IMR-90 (cell line): ENCODE data around the gene TRIM5. TPM values are rescaled to one million over a fixed set of nuclear protein-coding genes. Genes with fewer than 3 reads are reported as not detected.
A peak's percentile ranks its signal among the peaks of the same experiment; 100 is the strongest.

ENCODE experiments used
- ATAC-seq: fragments of 200-7000 bp; cut with Tn5 transposase; 2 replicates; pipeline ENCODE4 v1.9.1; 2020; ENCODE audit warnings: low read depth, mild to moderate bottlenecking, moderate library complexity
- BruUV-seq: library from RNA; stranded (reverse); fragments of 400-500 nt; replicated peaks from 2 replicates; lab custom pipeline; 2021; lab: Mats Ljungman, UMichigan
- CTCF ChIA-PET: fragments of 300-600 bp; formaldehyde crosslinking; extraction: SDS; loops from one replicate; lab custom pipeline; 2021; ENCODE audit warnings: antibody characterized with exemption; lab: Yijun Ruan, JAX
- POLR2A ChIA-PET: fragments of 300-600 bp; sonication (Branson Sonifier 250); formaldehyde crosslinking; loops from one replicate; lab custom pipeline; 2022; ENCODE audit warnings: antibody characterized with exemption; ENCODE audit not compliant: unreplicated experiment; lab: Charles Lee
- DNase-seq: peaks from one replicate; pipeline ENCODE4 v3.0.0; 2013
- H2AFZ ChIP-seq: replicated peaks from 2 replicates; pipeline ENCODE3; 2013; ENCODE audit warnings: low read length, mild to moderate bottlenecking; ENCODE audit not compliant: poor library complexity
- H2AK5ac ChIP-seq: 2 replicates; pipeline ENCODE4 v1.6.1; 2013; ENCODE audit warnings: low read depth, low read length, inconsistent platforms
- H2AK9ac ChIP-seq: replicated peaks from 2 replicates; pipeline ENCODE3; 2013; ENCODE audit warnings: mild to moderate bottlenecking, low read depth, low read length, moderate library complexity; ENCODE audit not compliant: poor library complexity
- H2BK120ac ChIP-seq: 2 replicates; pipeline ENCODE4 v1.6.1; 2013; ENCODE audit warnings: low read depth, low read length, inconsistent platforms
- H2BK15ac ChIP-seq: 3 replicates; pipeline ENCODE4 v1.6.1; 2013; ENCODE audit warnings: low read depth, low read length, inconsistent platforms
- H2BK20ac ChIP-seq: 2 replicates; pipeline ENCODE4 v1.6.1; 2013; ENCODE audit warnings: low read depth, mild to moderate bottlenecking, inconsistent platforms, low read length, moderate library complexity
- H2BK5ac ChIP-seq: 2 replicates; pipeline ENCODE4 v1.6.1; 2013; ENCODE audit warnings: mild to moderate bottlenecking, low read depth, low read length, inconsistent platforms; ENCODE audit not compliant: poor library complexity, severe bottlenecking
- H3K14ac ChIP-seq: replicated peaks from 2 replicates; pipeline ENCODE4 v1.6.1; 2013; ENCODE audit warnings: low read depth, low read length, inconsistent platforms
- H3K18ac ChIP-seq: 2 replicates; pipeline ENCODE4 v1.6.1; 2013; ENCODE audit warnings: low read depth, low read length, control low read depth
- H3K23ac ChIP-seq: 2 replicates; pipeline ENCODE4 v1.6.1; 2013; ENCODE audit warnings: low read depth, low read length, inconsistent platforms
- H3K27ac ChIP-seq: 2 replicates; pipeline ENCODE4 v1.5.1; 2013; ENCODE audit warnings: mild to moderate bottlenecking, control low read depth, low read length; ENCODE audit not compliant: insufficient read depth
- H3K27me3 ChIP-seq: 2 replicates; pipeline ENCODE4 v1.6.1; 2013; ENCODE audit warnings: low read length; ENCODE audit not compliant: control insufficient read depth, insufficient read depth
- H3K36me3 ChIP-seq: 2 replicates; pipeline ENCODE4 v1.6.1; 2013; ENCODE audit warnings: low read length, mixed read lengths; ENCODE audit not compliant: control insufficient read depth, insufficient read depth
- H3K4ac ChIP-seq: 2 replicates; pipeline ENCODE4 v1.6.1; 2013; ENCODE audit warnings: low read depth, low read length, inconsistent platforms
- H3K4me1 ChIP-seq: 2 replicates; pipeline ENCODE4 v1.6.1; 2013; ENCODE audit warnings: low read length, mixed read lengths; ENCODE audit not compliant: control insufficient read depth, insufficient read depth
- H3K4me2 ChIP-seq: 2 replicates; pipeline ENCODE4 v1.6.1; 2013; ENCODE audit warnings: low read depth, mild to moderate bottlenecking, control low read depth, low read length, moderate library complexity
- H3K4me3 ChIP-seq: 2 replicates; pipeline ENCODE4 v1.5.1; 2013; ENCODE audit warnings: low read depth, mild to moderate bottlenecking, control low read depth, low read length, moderate library complexity; ENCODE audit not compliant: insufficient read depth
- H3K56ac ChIP-seq: 2 replicates; pipeline ENCODE4 v1.6.1; 2013; ENCODE audit warnings: low read length, inconsistent platforms; ENCODE audit not compliant: insufficient read depth; ENCODE audit errors: extremely low read depth
- H3K79me1 ChIP-seq, 2 experiments: 2 replicates each; pipeline ENCODE4 v1.6.1; 2013; ENCODE audit warnings: low read length in 2 of 2, inconsistent platforms in 1 of 2, low read depth in 1 of 2
- H3K9ac ChIP-seq: 2 replicates; pipeline ENCODE4 v1.6.1; 2013; ENCODE audit warnings: low read depth, low read length, control low read depth
- H3K9me1 ChIP-seq: 2 replicates; pipeline ENCODE4 v1.6.1; 2013; ENCODE audit warnings: low read length, inconsistent platforms; ENCODE audit not compliant: insufficient read depth
- H3K9me3 ChIP-seq: 2 replicates; pipeline ENCODE4 v1.6.1; 2013; ENCODE audit warnings: low read length; ENCODE audit not compliant: control insufficient read depth, insufficient read depth
- H4K20me1 ChIP-seq: 2 replicates; pipeline ENCODE4 v1.6.1; 2013; ENCODE audit warnings: low read length, inconsistent platforms; ENCODE audit not compliant: insufficient read depth
- H4K5ac ChIP-seq: 2 replicates; pipeline ENCODE4 v1.6.1; 2013; ENCODE audit warnings: mild to moderate bottlenecking, low read depth, low read length, control low read depth
- H4K8ac ChIP-seq, 2 experiments: 2 replicates each; pipeline ENCODE4 v1.6.1; 2013; ENCODE audit warnings: low read depth in 2 of 2, low read length in 2 of 2, control low read depth in 1 of 2, inconsistent platforms in 1 of 2
- H4K91ac ChIP-seq: 2 replicates; pipeline ENCODE4 v1.6.1; 2013; ENCODE audit warnings: low read depth, low read length, inconsistent platforms; ENCODE audit not compliant: insufficient read depth
- BHLHE40 ChIP-seq: fragments of 150-350 bp; IDR thresholded peaks from 2 replicates; pipeline ENCODE4 v1.6.1; 2016; ENCODE audit warnings: mild to moderate bottlenecking, low read depth, low read length
- CEBPB ChIP-seq: IDR thresholded peaks from 2 replicates; pipeline ENCODE4 v1.6.1; 2012; ENCODE audit warnings: low read depth, low read length, improper control_type of control experiment
- CHD1 ChIP-seq: IDR thresholded peaks from 2 replicates; pipeline ENCODE4 v1.6.1; 2012; ENCODE audit warnings: low read depth, low read length, improper control_type of control experiment
- CTCF ChIP-seq: conservative IDR thresholded peaks from 2 replicates; pipeline ENCODE4 v1.5.1; 2012; ENCODE audit warnings: mild to moderate bottlenecking, low read depth, low read length, improper control_type of control experiment
- ELK1 ChIP-seq: fragments of 150-350 bp; IDR thresholded peaks from 2 replicates; pipeline ENCODE4 v1.6.1; 2016; ENCODE audit warnings: low read depth, mild to moderate bottlenecking, low read length, moderate library complexity, borderline replicate concordance
- FOS ChIP-seq: fragments of 150-350 bp; IDR thresholded peaks from 2 replicates; pipeline ENCODE4 v1.6.1; 2016; ENCODE audit warnings: low read depth, low read length
- MAFK ChIP-seq: IDR thresholded peaks from 2 replicates; pipeline ENCODE4 v1.6.1; 2012; ENCODE audit warnings: low read depth, low read length, improper control_type of control experiment
- MAZ ChIP-seq: IDR thresholded peaks from 2 replicates; pipeline ENCODE4 v1.6.1; 2012; ENCODE audit warnings: low read depth, mild to moderate bottlenecking, low read length, improper control_type of control experiment, moderate library complexity, borderline replicate concordance
- MXI1 ChIP-seq: IDR thresholded peaks from 2 replicates; pipeline ENCODE4 v1.6.1; 2012; ENCODE audit warnings: low read depth, mild to moderate bottlenecking, low read length, moderate library complexity, borderline replicate concordance
- NFE2L2 ChIP-seq: fragments of 150-350 bp; IDR thresholded peaks from 2 replicates; pipeline ENCODE4 v1.6.1; 2016; ENCODE audit warnings: low read depth, mild to moderate bottlenecking, low read length
- POLR2A ChIP-seq: IDR thresholded peaks from 2 replicates; pipeline ENCODE4 v1.6.1; 2012; ENCODE audit warnings: mild to moderate bottlenecking, low read depth, low read length
- RAD21 ChIP-seq: IDR thresholded peaks from 2 replicates; pipeline ENCODE4 v1.6.1; 2012; ENCODE audit warnings: low read length, improper control_type of control experiment
- RCOR1 ChIP-seq: IDR thresholded peaks from 2 replicates; pipeline ENCODE4 v1.6.1; 2012; ENCODE audit warnings: mild to moderate bottlenecking, low read length, improper control_type of control experiment; ENCODE audit not compliant: insufficient replicate concordance
- RFX5 ChIP-seq: IDR thresholded peaks from 2 replicates; pipeline ENCODE4 v1.8.0; 2012; ENCODE audit warnings: low read depth, mild to moderate bottlenecking, low read length, moderate library complexity
- SMC3 ChIP-seq: fragments of 150-350 bp; IDR thresholded peaks from 2 replicates; pipeline ENCODE4 v1.6.1; 2016; ENCODE audit warnings: low read depth, mild to moderate bottlenecking, antibody characterized with exemption, low read length, moderate library complexity
- USF2 ChIP-seq: fragments of 150-350 bp; IDR thresholded peaks from 2 replicates; pipeline ENCODE4 v1.6.1; 2017; ENCODE audit warnings: mild to moderate bottlenecking, antibody characterized with exemption, low read length, low read depth
- WGBS, 2 experiments: methylation state at CpG; one replicate each; pipeline versions ENCODE4 v1.1.5 to v1.1.7; 2013; ENCODE audit warnings: missing lambda C conversion rate in 2 of 2; ENCODE audit not compliant: insufficient read length in 1 of 2; ENCODE audit errors: extremely low coverage in 2 of 2; 5-methylcytosine and 5-hydroxymethylcytosine counted together
- dilution Hi-C: fragments of 300-500 bp; cut with HindIII; formaldehyde crosslinking; loops from one replicate; pipeline ENCODE4 v1.14.3; 2018; ENCODE audit warnings: low sequenced_read_pairs; ENCODE audit not compliant: unreplicated experiment
- in situ Hi-C: fragments of 300-500 bp; cut with MboI; formaldehyde crosslinking; loops from 3 replicates; pipeline ENCODE4 v1.14.3; 2019; ENCODE audit warnings: low sequenced_read_pairs, inconsistent platforms, mixed read lengths
- intact Hi-C: fragments of 100-400 bp; cut with micrococcal nuclease; formaldehyde crosslinking; loops from 2 replicates; pipeline ENCODE4 v1.10.0; 2022
- polyA plus RNA-seq, 3 experiments: library from polyadenylated mRNA; depleted of rRNA; stranded (reverse); fragments of >200 nt; gene quantifications; 2 replicates each; pipeline ENCODE4 v1.2.3, GENCODE V29; 2012; ENCODE audit warnings: low replicate concordance in 1 of 3
- total RNA-seq: library from RNA; depleted of rRNA; stranded (reverse); fragments of >200 nt; gene quantifications from 2 replicates; pipeline ENCODE4 v1.2.3, GENCODE V29; 2012

TRIM5 gene
- total and polyA plus RNA-seq, 2 of the 4 experiments (the other 2 are of a cell fraction), result 32.6 to 49.1 TPM

GRCh38 chr11:5658318-5658717 is 26.6 kb downstream of the TRIM5 start:
- TF ChIP-seq NFE2L2 (no peak), MAFK (no peak), RAD21 (no peak), MXI1 (no peak), RFX5 (no peak), CEBPB (no peak), CHD1 (no peak), BHLHE40 (no peak), SMC3 (no peak), ELK1 (no peak), MAZ (no peak), CTCF (no peak), FOS (no peak), POLR2A (no peak), USF2 (no peak), RCOR1 (no peak)
- no CpG with 5 or more reads among the region's 5 CpGs for WGBS, 2 experiments

More at GRCh38 chr11:5658318-5658717, 26.6 kb downstream of the TRIM5 start:
- ATAC-seq, result peak; percentile 21; the same call in 1 of the 2 replicates
- CTCF ChIA-PET, result no interaction called here
- intact Hi-C loops, result no loop called here
- no TSS peak for BruUV-seq
- in situ Hi-C loops, result no loop called here
- H3K79me1 ChIP-seq, result no peaks in the 10 kb centered on the region
- no peak overlapping the region for H4K91ac ChIP-seq
- H3K9ac ChIP-seq, result no peak overlapping the region
- no peak overlapping the region for H3K18ac ChIP-seq
- H3K27me3 ChIP-seq, result no peaks in the 10 kb centered on the region
- no peak overlapping the region for H3K23ac ChIP-seq
- no peak for DNase-seq
- no peak overlapping the region for H2AK5ac ChIP-seq
- H3K14ac ChIP-seq, result no peak overlapping the region
- H3K56ac ChIP-seq, result no peak overlapping the region
- H2BK5ac ChIP-seq, result no peak overlapping the region
- H3K4me1 ChIP-seq, result no peaks in the 10 kb centered on the region
- H2BK20ac ChIP-seq, result no peak overlapping the region
- H4K20me1 ChIP-seq, result no peaks in the 10 kb centered on the region
- no peak overlapping the region for H3K4ac ChIP-seq
- H4K8ac ChIP-seq, result no peak overlapping the region
- H3K27ac ChIP-seq, result no peak overlapping the region
- no peaks in the 10 kb centered on the region for H3K9me3 ChIP-seq
- no peak overlapping the region for H2BK120ac ChIP-seq
- no peak overlapping the region for H2BK15ac ChIP-seq
- no peaks in the 10 kb centered on the region for H3K9me1 ChIP-seq
- dilution Hi-C loops, result no loop called here
- no peak overlapping the region for H4K5ac ChIP-seq
- peaks cover 1% of the 10 kb centered on the region for H3K36me3 ChIP-seq
- no peak overlapping the region for H3K4me2 ChIP-seq
- no peak overlapping the region for H3K4me3 ChIP-seq
- H2AK9ac ChIP-seq, result no peak overlapping the region
- POLR2A ChIA-PET, result no interaction called here
- H2AFZ ChIP-seq, result no peak overlapping the region
